ENCODE measurements around the gene RHOJ. TPM values are rescaled to one million over a fixed set of nuclear protein-coding genes. Genes with fewer than 3 reads are reported as not detected.

Gene RHOJ
- total and polyA plus RNA-seq, 2 donors (not counting 3 experiments of a cell fraction or from before 2014, with no cell fraction given) = 191 to 486 TPM

- FAIRE-seq (no peak), DNase-seq (ENCODE audit: low read depth, low spot score) (peak; percentile 88)
- peaks cover 96% of the 10 kb centered on the region for H3K79me2 ChIP-seq (ENCODE audit: control insufficient read depth, insufficient read depth, low read length)
- H3K27me3 ChIP-seq (ENCODE audit: control insufficient read depth in 2 of 2, insufficient read depth in 2 of 2, low read length in 2 of 2) = no peaks in the 10 kb centered on the region
- TF ChIP-seq FOS (IDR thresholded peaks at IDR 0.05; ENCODE audit: borderline replicate concordance, insufficient read depth, low read length) (no peak), GATA2 (IDR thresholded peaks at IDR 0.05; ENCODE audit: insufficient read depth, insufficient read length, low read depth, low read length) (peak; percentile 18), MYC (IDR thresholded peaks at IDR 0.05; ENCODE audit: low read depth, low read length) (no peak)
- no peak overlapping the region for H3K4me3 ChIP-seq (replicated peaks in 1 of 3; ENCODE audit: insufficient read depth in 1 of 3, low read depth in 1 of 3, low read length in 3 of 3)
- H4K20me1 ChIP-seq (replicated peaks; ENCODE audit: control insufficient read depth, extremely low read depth, insufficient read depth, low read length) = peaks cover 21% of the 10 kb centered on the region
- H3K9me3 ChIP-seq (replicated peaks; ENCODE audit: control insufficient read depth, insufficient read depth, low read length) = no peaks in the 10 kb centered on the region
- no peak overlapping the region for H3K9ac ChIP-seq (replicated peaks; ENCODE audit: extremely low read depth, insufficient read depth, low read length)
- no peak overlapping the region for H3K27ac ChIP-seq (ENCODE audit: insufficient read depth, low read depth, low read length)
- dilution Hi-C loops (cut with MboI; ENCODE audit: extremely low pct_ligation_motif_present, low sequenced_read_pairs) (no loop called here), intact Hi-C loops (cut with micrococcal nuclease) (loop anchor here (1.0 to 2.0 kb wide), 3 partner anchors 15 to 25 kb away; partner anchors contain the start of gene RHOJ)
- H3K4me2 ChIP-seq (ENCODE audit: insufficient read depth, low read length) = peak overlapping the region; percentile 35
- POLR2A ChIA-PET = interaction anchor here (1.0 to 1.9 kb wide), 4 partner anchors 14 to 37 kb away, joined by 3 to 7 read pairs (median 5); partner anchors contain the start of gene RHOJ
- H3K9me1 ChIP-seq (replicated peaks; ENCODE audit: control insufficient read depth, extremely low read depth, insufficient read depth, low read length) = peaks cover 2% of the 10 kb centered on the region
- H3K36me3 ChIP-seq (ENCODE audit: control insufficient read depth in 2 of 2, extremely low read depth in 1 of 2, insufficient read depth in 2 of 2, low read length in 2 of 2) = peaks cover 2 to 10% of the 10 kb centered on the region in 2 experiments
- no peak overlapping the region for H2AFZ ChIP-seq (ENCODE audit: low read depth, low read length)
- CTCF ChIA-PET = interaction anchor here (1.0 to 1.3 kb wide), 5 partner anchors 9 to 55 kb away, joined by 3 to 6 read pairs (median 4); no protein-coding TSS in a partner anchor
- no TSS peak for BruUV-seq (replicated peaks)
- peaks cover 46% of the 10 kb centered on the region for H3K4me1 ChIP-seq (ENCODE audit: control insufficient read depth, extremely low read depth, insufficient read depth, low read length)
These were observed 25.3 kb downstream of the RHOJ start for GRCh38 chr14:63229330-63230059.

GRCh38 chr14:63231766-63232165 is 27.5 kb downstream of the RHOJ start:
- H3K9ac ChIP-seq (replicated peaks; ENCODE audit: extremely low read depth, insufficient read depth, low read length) = no peak overlapping the region
- H3K4me1 ChIP-seq (ENCODE audit: control insufficient read depth, extremely low read depth, insufficient read depth, low read length) = peaks cover 39% of the 10 kb centered on the region
- no peak overlapping the region for H3K4me3 ChIP-seq (replicated peaks in 1 of 3; ENCODE audit: insufficient read depth in 1 of 3, low read depth in 1 of 3, low read length in 3 of 3)
- H4K20me1 ChIP-seq (replicated peaks; ENCODE audit: control insufficient read depth, extremely low read depth, insufficient read depth, low read length) = peaks cover 16% of the 10 kb centered on the region
- dilution Hi-C loops (cut with MboI; ENCODE audit: extremely low pct_ligation_motif_present, low sequenced_read_pairs) (no loop called here), intact Hi-C loops (cut with micrococcal nuclease) (loop anchor here (2.0 kb wide), 1 partner anchor 15 kb away; no protein-coding TSS in a partner anchor)
- no peak for DNase-seq (ENCODE audit: low read depth, low spot score)
- TF ChIP-seq EZH2 (IDR thresholded peaks at IDR 0.05; ENCODE audit: borderline replicate concordance, low read depth, low read length, severe bottlenecking) = no peak
- no peak for TF ChIP-seq POLR2AphosphoS5 (IDR thresholded peaks at IDR 0.05; ENCODE audit: insufficient read depth, low read depth, low read length)
- no peak for TF ChIP-seq JUN (IDR thresholded peaks at IDR 0.05; ENCODE audit: borderline replicate concordance, insufficient read depth, insufficient read length, low read depth)
- TF ChIP-seq MAX (IDR thresholded peaks at IDR 0.05; ENCODE audit: insufficient read depth, insufficient read length) = no peak
- no peak for TF ChIP-seq CTCF (IDR thresholded peaks at IDR 0.05; ENCODE audit: extremely low read depth in 1 of 2, insufficient read depth in 1 of 2, low read depth in 1 of 2, low read length in 2 of 2)
- no peak for TF ChIP-seq POLR2A (IDR thresholded peaks at IDR 0.05; ENCODE audit: low read depth, low read length)
- H3K9me1 ChIP-seq (replicated peaks; ENCODE audit: control insufficient read depth, extremely low read depth, insufficient read depth, low read length) = peaks cover 2% of the 10 kb centered on the region
- no TSS peak for BruUV-seq (replicated peaks)
- no peak overlapping the region for H3K27ac ChIP-seq (ENCODE audit: insufficient read depth, low read depth, low read length)
- ChIA-PET POLR2A (interaction anchor here (1.7 kb wide), 1 partner anchor 8 kb away, joined by 4 read pairs; no protein-coding TSS in a partner anchor), CTCF (interaction anchor here (1.0 kb wide), 1 partner anchor 57 kb away, joined by 4 read pairs; no protein-coding TSS in a partner anchor)
- no peak overlapping the region for H3K4me2 ChIP-seq (ENCODE audit: insufficient read depth, low read length)
- peaks cover 2 to 16% of the 10 kb centered on the region in 2 experiments for H3K36me3 ChIP-seq (ENCODE audit: control insufficient read depth in 2 of 2, extremely low read depth in 1 of 2, insufficient read depth in 2 of 2, low read length in 2 of 2)
- no peak for FAIRE-seq
- no peaks in the 10 kb centered on the region for H3K9me3 ChIP-seq (replicated peaks; ENCODE audit: control insufficient read depth, insufficient read depth, low read length)
- no peaks in the 10 kb centered on the region for H3K27me3 ChIP-seq (ENCODE audit: control insufficient read depth in 2 of 2, insufficient read depth in 2 of 2, low read length in 2 of 2)
- H2AFZ ChIP-seq (ENCODE audit: low read depth, low read length) = no peak overlapping the region
- H3K79me2 ChIP-seq (ENCODE audit: control insufficient read depth, insufficient read depth, low read length) = peaks cover 97% of the 10 kb centered on the region

Data from endothelial cell of umbilical vein (primary cell).